ENCODE data around the gene EEF2. TPM values are rescaled to one million over a fixed set of nuclear protein-coding genes. Genes with fewer than 3 reads are reported as not detected.

EEF2 gene
- total RNA-seq, 1 experiment from 2014 or later = 3,615 TPM

DNA sequence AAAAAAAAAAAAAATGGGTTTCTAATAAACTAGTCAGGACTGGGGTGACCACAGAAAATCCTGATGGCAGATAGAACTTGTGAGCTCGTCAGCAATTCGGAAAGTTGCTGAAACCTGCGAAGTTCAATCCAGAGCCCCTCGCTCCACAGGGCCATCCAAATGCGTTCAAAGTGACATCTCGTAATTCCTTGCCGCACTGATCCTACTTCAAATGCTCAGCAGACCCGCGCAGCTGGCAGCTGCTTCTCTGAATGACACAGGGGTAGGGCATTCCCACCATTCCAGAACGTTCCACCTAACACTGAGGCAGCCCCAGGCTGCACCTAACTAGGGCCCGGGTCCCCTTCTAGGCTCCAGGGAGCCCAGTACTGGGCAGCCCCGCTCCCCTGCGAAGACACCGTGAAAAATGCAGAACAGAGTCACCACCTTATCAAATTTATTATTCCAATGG lies 9.6 kb downstream of the EEF2 start:
- no peak overlapping the region for H3K23ac ChIP-seq (ENCODE audit: insufficient read length, low read depth, low read length)
- H3K56ac ChIP-seq (ENCODE audit: insufficient read length, low read depth, low read length) = no peak overlapping the region
- H3K18ac ChIP-seq (ENCODE audit: insufficient read length, low read depth, low read length) = no peak overlapping the region
- H3K4me2 ChIP-seq (ENCODE audit: insufficient read depth, insufficient read length, low read length) = no peak overlapping the region
- no peaks in the 10 kb centered on the region for H3K79me2 ChIP-seq (ENCODE audit: insufficient read depth, low read length)
- H3T11ph ChIP-seq (ENCODE audit: low read length) = no peak overlapping the region
- no peaks in the 10 kb centered on the region for H3K27me3 ChIP-seq (ENCODE audit: insufficient read depth, low read length)
- H3K27ac ChIP-seq (ENCODE audit: insufficient read length, low read depth, low read length) = no peak overlapping the region
- H2BK5ac ChIP-seq (ENCODE audit: insufficient read length, low read length) = no peak overlapping the region
- H3K4me1 ChIP-seq (ENCODE audit: insufficient read depth, low read length) = no peaks in the 10 kb centered on the region
- no peak overlapping the region for H2BK20ac ChIP-seq (ENCODE audit: low read depth, low read length, poor library complexity, severe bottlenecking)
- no peaks in the 10 kb centered on the region for H3K23me2 ChIP-seq (ENCODE audit: insufficient read length, low read depth, low read length, poor library complexity, severe bottlenecking)
- H3K27ac Mint-ChIP-seq = peak overlapping the region; percentile 23 to 68 (median 35); a peak in 1 of 7 replicates
- no CpG with 5 or more reads among the region's 14 CpGs for WGBS (ENCODE audit: extremely low coverage, insufficient read length, low lambda C conversion rate)
- peak; percentile 33 for DNase-seq
- H3K4me3 Mint-ChIP-seq = peak overlapping the region in 1 of 2 experiments; percentile 35; a peak in 1 of 5 replicates
- no peak overlapping the region for H3K4ac ChIP-seq (ENCODE audit: low read depth, low read length)
- H4K91ac ChIP-seq (ENCODE audit: insufficient read length, low read depth, low read length) = no peak overlapping the region
- no peak overlapping the region for H2BK15ac ChIP-seq (ENCODE audit: low read depth, low read length)
- no peak overlapping the region for H2BK120ac ChIP-seq (ENCODE audit: low read depth, low read length, poor library complexity, severe bottlenecking)
- H3K27me3 Mint-ChIP-seq (ENCODE audit: low read depth) = peaks cover 4% of the 10 kb centered on the region
- no peaks in the 10 kb centered on the region; a peak in 1 of 5 replicates for H3K9me3 Mint-ChIP-seq
- no peak overlapping the region for H2AK5ac ChIP-seq (ENCODE audit: insufficient read length, low read length)
- no peaks in the 10 kb centered on the region for H3K9me3 ChIP-seq (ENCODE audit: control insufficient read depth, low read depth, low read length)
- no peak overlapping the region for H3K9ac ChIP-seq (ENCODE audit: extremely low read depth, insufficient read length, low read length)
- H2BK12ac ChIP-seq (ENCODE audit: insufficient read length, low read depth, low read length) = no peak overlapping the region
- H3K4me1 Mint-ChIP-seq = peaks cover 2 to 4% of the 10 kb centered on the region in 2 experiments; a peak in 2 of 4 replicates
- H4K5ac ChIP-seq (ENCODE audit: insufficient read length, low read depth, low read length) = no peak overlapping the region
- no peak overlapping the region for H2AFZ ChIP-seq (ENCODE audit: low read length)
- peaks cover 43 to 61% (median 49%) of the 10 kb centered on the region in 3 experiments for H3K36me3 Mint-ChIP-seq (ENCODE audit: insufficient read depth in 1 of 3, low read depth in 3 of 3)
- no peak overlapping the region for H4K8ac ChIP-seq (replicated peaks; ENCODE audit: insufficient read length, low read depth, low read length)
- no peak overlapping the region for H3K14ac ChIP-seq (ENCODE audit: insufficient read depth, low read length)
- H3K79me1 ChIP-seq (ENCODE audit: insufficient read depth, low read depth, low read length, poor library complexity, severe bottlenecking) = no peaks in the 10 kb centered on the region
- TF ChIP-seq, protein P1, sequence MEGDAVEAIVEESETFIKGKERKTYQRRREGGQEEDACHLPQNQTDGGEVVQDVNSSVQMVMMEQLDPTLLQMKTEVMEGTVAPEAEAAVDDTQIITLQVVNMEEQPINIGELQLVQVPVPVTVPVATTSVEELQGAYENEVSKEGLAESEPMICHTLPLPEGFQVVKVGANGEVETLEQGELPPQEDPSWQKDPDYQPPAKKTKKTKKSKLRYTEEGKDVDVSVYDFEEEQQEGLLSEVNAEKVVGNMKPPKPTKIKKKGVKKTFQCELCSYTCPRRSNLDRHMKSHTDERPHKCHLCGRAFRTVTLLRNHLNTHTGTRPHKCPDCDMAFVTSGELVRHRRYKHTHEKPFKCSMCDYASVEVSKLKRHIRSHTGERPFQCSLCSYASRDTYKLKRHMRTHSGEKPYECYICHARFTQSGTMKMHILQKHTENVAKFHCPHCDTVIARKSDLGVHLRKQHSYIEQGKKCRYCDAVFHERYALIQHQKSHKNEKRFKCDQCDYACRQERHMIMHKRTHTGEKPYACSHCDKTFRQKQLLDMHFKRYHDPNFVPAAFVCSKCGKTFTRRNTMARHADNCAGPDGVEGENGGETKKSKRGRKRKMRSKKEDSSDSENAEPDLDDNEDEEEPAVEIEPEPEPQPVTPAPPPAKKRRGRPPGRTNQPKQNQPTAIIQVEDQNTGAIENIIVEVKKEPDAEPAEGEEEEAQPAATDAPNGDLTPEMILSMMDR (conservative IDR thresholded peaks at IDR 0.05) = no peak
- H4K20me1 ChIP-seq (ENCODE audit: control insufficient read depth, insufficient read depth, insufficient read length) = no peaks in the 10 kb centered on the region

Data from H9 (cell line).